HepG2 (cell line): Measurements from ENCODE around the gene CHAF1A. TPM values are rescaled to one million over a fixed set of nuclear protein-coding genes. Genes with fewer than 3 reads are reported as not detected.

Experiments used
- ATAC-seq: fragments of 200-7000 bp; cut with Tn5 transposase; 3 replicates; pipeline ENCODE4 v1.9.1; 2020; ENCODE audit warnings: mild to moderate bottlenecking, moderate library complexity
- BruUV-seq: library from RNA; stranded (reverse); fragments of 400-500 nt; replicated peaks from 2 replicates; lab custom pipeline; 2021; lab: Mats Ljungman, UMichigan
- CTCF ChIA-PET: fragments of 300-600 bp; formaldehyde crosslinking; extraction: SDS; loops from one replicate; lab custom pipeline; 2021; ENCODE audit warnings: low total read pairs, inconsistent platforms, low intra/inter-chr PET ratio; lab: Yijun Ruan, JAX
- POLR2A ChIA-PET: fragments of 350-600 bp; sonication (Branson Sonifier 250); formaldehyde crosslinking; loops from one replicate; lab custom pipeline; 2020; ENCODE audit warnings: antibody characterized with exemption, inconsistent platforms; lab: Yijun Ruan, JAX
- DNase-seq: peaks from one replicate; pipeline ENCODE4 v3.0.0-alpha.2; 2015; ENCODE audit warnings: low spot score
- FAIRE-seq: peaks from 3 replicates; lab custom pipeline; 2011; peaks lifted over from hg19 to GRCh38; lab: Jason Lieb, UNC
- H2AFZ ChIP-seq: one replicate; pipeline ENCODE4 v1.6.1; 2011; ENCODE audit warnings: low read length, inconsistent platforms
- H3K27ac ChIP-seq: fragments of 300-600 bp; 3 replicates; pipeline ENCODE4 v1.8.0; 2011; ENCODE audit warnings: mixed run types, mild to moderate bottlenecking, mixed read lengths, low read length, inconsistent platforms; ENCODE audit not compliant: insufficient read depth; ENCODE audit errors: extremely low read length
- H3K27me3 ChIP-seq, 2 experiments: fragments of 200-600 bp in 1 of 2; 2 replicates in 1 of 2; 3 replicates in 1 of 2; pipeline versions ENCODE4 v1.6.0 to v1.8.0; 2011; ENCODE audit warnings: low read length in 2 of 2, mild to moderate bottlenecking in 2 of 2, moderate library complexity in 2 of 2, inconsistent platforms in 1 of 2; ENCODE audit not compliant: insufficient read depth in 2 of 2, control insufficient read depth in 1 of 2
- H3K36me3 ChIP-seq, 2 experiments: fragments of 200-600 bp in 1 of 2; replicated peaks in 1 of 2; 2 replicates in 1 of 2; 3 replicates in 1 of 2; pipeline versions ENCODE4 v1.5.1 to v1.8.0; 2011; ENCODE audit warnings: low read length in 2 of 2, inconsistent platforms in 1 of 2; ENCODE audit not compliant: insufficient read depth in 2 of 2, control insufficient read depth in 1 of 2
- H3K4me1 ChIP-seq: 2 replicates; pipeline ENCODE4 v1.5.1; 2012; ENCODE audit warnings: low read length, inconsistent platforms; ENCODE audit not compliant: insufficient read depth
- H3K4me2 ChIP-seq: 2 replicates; pipeline ENCODE4 v1.6.0; 2011; ENCODE audit warnings: low read depth, low read length, inconsistent platforms
- H3K4me3 ChIP-seq, 3 experiments: fragments of 200-600 bp in 1 of 3; sonication (generic), shearing (Covaris generic) in 1 of 3; replicated peaks in 1 of 3; 2 replicates each; pipeline ENCODE4 v1.5.1; 2011 to 2016; ENCODE audit warnings: low read length in 3 of 3, inconsistent platforms in 2 of 3, low read depth in 2 of 3, mild to moderate bottlenecking in 2 of 3, control low read depth in 1 of 3, mixed read lengths in 1 of 3; ENCODE audit not compliant: insufficient read depth in 1 of 3
- H3K79me2 ChIP-seq: one replicate; pipeline ENCODE4 v1.6.1; 2011; ENCODE audit warnings: low read length, inconsistent platforms; ENCODE audit not compliant: insufficient read depth
- H3K9ac ChIP-seq: 2 replicates; pipeline ENCODE4 v1.6.0; 2011; ENCODE audit warnings: mild to moderate bottlenecking, low read depth, low read length, inconsistent platforms; ENCODE audit not compliant: insufficient read depth
- H3K9me3 ChIP-seq: 2 replicates; pipeline ENCODE4 v1.5.1; 2012; ENCODE audit warnings: mild to moderate bottlenecking, low read length
- H4K20me1 ChIP-seq: 2 replicates; pipeline ENCODE4 v1.6.0; 2011; ENCODE audit warnings: inconsistent platforms, mild to moderate bottlenecking, low read length, moderate library complexity; ENCODE audit not compliant: insufficient read depth
- CBX5 ChIP-seq: sonication (generic); formaldehyde crosslinking; IDR thresholded peaks from 2 replicates; pipeline ENCODE4 v1.4.0; 2020; ENCODE audit warnings: missing genetic modification reagents, borderline replicate concordance
- FOXP1 ChIP-seq, 2 experiments: fragments of 450-650 bp in 1 of 2; IDR thresholded peaks; 2 replicates each; pipeline ENCODE4 v1.6.1; 2017 to 2018; ENCODE audit warnings: antibody characterized with exemption in 1 of 2
- KAT2B ChIP-seq: fragments of 150-350 bp; IDR thresholded peaks from 2 replicates; pipeline ENCODE4 v1.6.1; 2014; ENCODE audit warnings: low read depth, low read length, borderline replicate concordance
- POGK ChIP-seq: sonication (generic); formaldehyde crosslinking; conservative IDR thresholded peaks from 2 replicates; pipeline ENCODE4 v1.8.0; 2022; ENCODE audit warnings: mild to moderate bottlenecking, moderate library complexity, missing genetic modification reagents
- SMAD9 ChIP-seq: sonication (generic); formaldehyde crosslinking; IDR thresholded peaks from 2 replicates; pipeline ENCODE4 v1.5.1; 2020; ENCODE audit warnings: mild to moderate bottlenecking, missing genetic modification reagents
- ZBTB1 ChIP-seq: sonication (generic); formaldehyde crosslinking; IDR thresholded peaks from 2 replicates; pipeline ENCODE4 v1.4.0; 2020; ENCODE audit warnings: missing genetic modification reagents, borderline replicate concordance
- ZNF260 ChIP-seq: sonication (generic); formaldehyde crosslinking; IDR thresholded peaks from 2 replicates; pipeline ENCODE4 v1.4.0; 2020; ENCODE audit warnings: missing genetic modification reagents, low read depth, mild to moderate bottlenecking, borderline replicate concordance
- WGBS: methylation state at CpG from one replicate; pipeline ENCODE4 v1.1.6; 2017; ENCODE audit warnings: low lambda C conversion rate; 5-methylcytosine and 5-hydroxymethylcytosine counted together
- in situ Hi-C: cut with HindIII; loops from 2 replicates; pipeline ENCODE4 v1.10.0; 2017; ENCODE audit warnings: low pct_unique_long_range_greater_than_20kb; ENCODE audit not compliant: extremely low pct_ligation_motif_present
- intact Hi-C: fragments of 100-400 bp; cut with micrococcal nuclease; formaldehyde crosslinking; loops from one replicate; pipeline ENCODE4 v1.10.0; 2022; ENCODE audit not compliant: unreplicated experiment
- polyA plus RNA-seq, 8 experiments: library from polyadenylated mRNA; depleted of rRNA in 3 of 8; stranded (reverse) in 7 of 8; unstranded in 1 of 8; fragments of >200 nt; fragmentation: Illumina TruSeq in 4 of 8; extraction: Trizol in 4 of 8; gene quantifications; 2 replicates each; pipeline versions ENCODE4 v1.2.1 to v1.2.3, GENCODE V29; 2011 to 2016; ENCODE audit warnings: low read depth in 4 of 8, missing spikeins in 1 of 8, mixed read lengths in 1 of 8; ENCODE audit not compliant: insufficient read depth in 1 of 8
- total RNA-seq, 5 experiments: library from RNA; depleted of rRNA; stranded (reverse); fragments of >200 nt; fragmentation: Illumina TruSeq; extraction: Trizol; gene quantifications; 2 replicates each; pipeline ENCODE4 v1.2.3, GENCODE V29; 2016; ENCODE audit warnings: low read depth in 1 of 5

CHAF1A gene
- total and polyA plus RNA-seq, 2 of the 13 experiments (the other 11 are each of a cell fraction or from before 2014, with no cell fraction given): 11.0 to 34.8 TPM

DNA sequence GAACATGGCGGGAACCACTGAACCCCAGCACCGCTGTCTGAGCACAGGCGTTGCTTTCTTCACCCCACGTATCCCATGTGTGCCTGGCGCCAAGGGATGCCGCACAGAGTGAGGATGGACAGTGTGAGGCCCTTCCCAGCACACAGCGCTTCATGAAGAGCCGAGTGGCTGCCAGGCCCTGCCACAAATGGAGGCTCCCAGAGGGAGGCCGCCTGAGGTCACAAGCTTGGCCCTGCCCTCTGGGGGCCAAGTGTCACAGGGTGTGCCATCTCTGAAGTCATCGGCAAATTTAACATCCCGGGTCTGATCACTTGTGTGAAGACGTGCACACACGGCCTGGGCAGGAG is 34.7 kb upstream of the CHAF1A start:
- Histone ChIP-seq H3K4me3 (no peak overlapping the region), H2AFZ (no peak overlapping the region), H3K9ac (no peak overlapping the region), H3K36me3 (peaks cover 28 to 57% of the 10 kb centered on the region in 2 experiments; a peak in 4 of 5 replicates), H3K27ac (no peak overlapping the region), H4K20me1 (no peaks in the 10 kb centered on the region), H3K4me1 (no peaks in the 10 kb centered on the region), H3K27me3 (no peaks in the 10 kb centered on the region), H3K4me2 (no peak overlapping the region), H3K9me3 (no peaks in the 10 kb centered on the region), H3K79me2 (peaks cover 20% of the 10 kb centered on the region)
- in situ Hi-C loops (no loop called here), intact Hi-C loops (no loop called here)
- 97% methylated on average over 5 of the region's 13 CpGs for WGBS
- no peak for ATAC-seq
- ChIA-PET CTCF (no interaction called here), POLR2A (no interaction called here)
- no TSS peak for BruUV-seq
- no peak for FAIRE-seq
- TF ChIP-seq KAT2B (no peak), ZNF260 (CRISPR knock-in tag) (no peak), CBX5 (CRISPR knock-in tag) (no peak), FOXP1 (IDR thresholded peaks at IDR 0.05) (no peak), FOXP1 (CRISPR knock-in tag; IDR thresholded peaks at IDR 0.05) (no peak), ZBTB1 (CRISPR knock-in tag) (no peak), SMAD9 (CRISPR knock-in tag) (no peak), POGK (CRISPR knock-in tag) (no peak)
- DNase-seq: no peak
